Stimulated activated CD4-positive, alpha-beta T cell treated with anti-CD3 and anti-CD28 coated beads, Interleukin-4, amount 100 ng/mL, for 24 hours (primary cell): ENCODE results near the gene MESP2.

Experiments used
- DNase-seq: peaks from one replicate; pipeline ENCODE4 v3.0.0-alpha.2; 2020

MESP2 gene

DNA sequence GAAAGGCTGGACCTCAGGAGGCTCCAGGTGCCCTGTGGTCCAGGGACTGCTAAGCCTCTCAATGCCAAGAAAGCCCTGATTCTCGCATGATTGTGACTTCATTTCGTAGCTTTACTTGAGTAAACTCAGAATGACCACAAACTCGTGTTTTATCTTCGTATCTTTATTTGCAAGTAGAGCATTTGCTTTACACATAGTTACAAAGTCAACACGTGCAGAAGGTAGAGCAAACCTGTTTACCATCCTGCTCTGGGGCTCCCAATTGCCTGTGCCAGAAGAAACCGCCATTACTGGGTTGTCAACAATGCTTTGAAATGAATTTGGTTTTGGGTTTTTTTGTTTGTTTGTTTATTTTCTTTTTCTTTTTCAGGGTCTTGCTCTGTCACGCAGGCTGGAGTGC is 19.2 kb upstream of the MESP2 start:
- no peak for DNase-seq

DNA sequence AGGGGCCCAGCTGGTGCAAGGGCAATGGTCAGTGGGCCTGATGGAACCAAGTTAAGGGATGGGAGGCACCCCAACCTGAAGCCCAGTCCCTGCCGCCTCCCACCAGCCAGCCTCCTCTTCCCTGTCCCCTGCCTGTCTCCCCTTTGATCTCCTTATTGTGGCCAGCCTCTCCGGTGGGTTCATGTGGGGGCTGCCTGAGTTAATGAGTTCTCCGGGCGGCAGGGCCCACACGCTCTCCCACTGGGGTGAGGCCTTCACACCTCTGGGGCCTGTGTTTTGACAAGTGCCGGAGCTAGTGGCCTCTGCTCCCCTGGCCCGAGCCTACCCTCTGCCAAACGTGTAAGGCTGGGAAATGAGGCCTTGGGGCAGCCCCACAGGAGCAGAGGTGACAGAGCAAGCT is 17.8 kb upstream of the MESP2 start:
- DNase-seq: no peak

DNA sequence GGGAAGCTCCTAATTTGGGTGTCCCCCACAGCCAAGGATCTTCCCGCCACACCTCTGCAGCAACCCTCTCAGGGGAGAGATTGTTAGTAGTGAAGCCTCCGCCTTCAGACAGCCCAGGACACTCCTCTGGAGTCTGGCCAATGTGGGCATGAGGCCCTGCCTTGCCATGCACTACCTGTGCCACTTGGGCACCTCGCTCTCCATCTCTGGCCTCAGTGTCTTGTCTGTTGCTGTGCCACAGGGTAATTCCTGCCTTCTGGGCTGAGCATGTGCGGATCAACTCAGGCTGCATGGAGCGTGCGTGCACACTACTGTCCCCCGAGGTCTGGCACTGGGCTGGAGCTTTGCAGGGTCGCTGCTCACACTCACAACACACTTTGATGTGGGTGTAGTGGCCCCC is 17.2 kb upstream of the MESP2 start:
- no peak for DNase-seq

DNA sequence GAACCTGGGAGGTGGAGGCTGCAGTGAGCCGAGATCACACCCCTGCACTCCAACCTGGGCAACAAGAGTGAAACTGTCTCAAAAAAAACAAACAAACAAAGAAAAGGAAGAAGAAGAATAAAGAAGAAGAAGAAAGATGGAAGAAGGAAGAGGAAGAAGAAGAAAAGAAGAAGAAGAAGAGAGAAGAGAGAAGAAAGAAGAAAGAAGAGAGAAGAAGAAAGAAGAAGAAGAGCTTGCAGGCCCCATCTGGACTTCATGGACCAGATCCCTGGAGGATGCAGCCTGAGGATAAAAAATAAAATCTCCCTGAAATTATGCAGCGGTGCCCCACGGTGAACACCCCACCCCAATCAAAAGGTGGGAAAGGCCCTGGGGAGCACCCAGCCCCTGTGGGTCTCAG is 16.3 kb upstream of the MESP2 start:
- DNase-seq: no peak

DNA sequence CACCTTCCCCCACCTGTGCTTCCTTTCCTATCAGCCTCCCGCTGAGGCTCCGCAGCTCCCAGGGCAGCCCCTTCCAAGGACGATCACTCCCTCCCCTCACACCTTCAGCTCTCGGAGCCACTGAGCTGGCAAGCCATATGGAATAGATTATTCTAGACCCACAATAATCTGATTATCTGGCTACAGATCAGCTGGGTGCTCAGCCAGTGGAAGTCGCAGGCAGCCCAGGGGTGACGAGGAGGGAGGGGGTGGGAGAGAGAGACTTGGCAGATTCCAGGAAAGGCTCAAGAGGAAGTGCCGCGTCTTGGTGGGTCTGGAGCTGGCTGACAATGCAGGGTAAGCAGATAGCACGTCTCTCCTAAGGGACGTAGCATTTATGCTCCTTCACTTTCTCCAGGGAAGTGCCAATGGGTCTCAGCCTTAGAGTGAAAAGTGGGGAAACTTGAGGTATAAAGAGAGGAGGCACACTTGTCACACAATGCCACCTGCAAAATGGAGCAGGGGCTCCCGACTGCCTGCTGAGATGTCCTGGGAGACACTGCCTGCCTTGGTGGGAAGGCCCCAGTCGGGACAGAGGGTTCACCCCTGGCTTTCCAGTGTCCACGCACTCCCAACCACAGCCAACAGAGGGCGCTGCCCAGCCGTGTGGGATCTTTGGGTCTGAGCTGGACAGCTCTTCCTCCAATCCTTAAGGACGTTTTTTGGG is 15.7 kb upstream of the MESP2 start:
- peak; percentile 69 for DNase-seq

DNA sequence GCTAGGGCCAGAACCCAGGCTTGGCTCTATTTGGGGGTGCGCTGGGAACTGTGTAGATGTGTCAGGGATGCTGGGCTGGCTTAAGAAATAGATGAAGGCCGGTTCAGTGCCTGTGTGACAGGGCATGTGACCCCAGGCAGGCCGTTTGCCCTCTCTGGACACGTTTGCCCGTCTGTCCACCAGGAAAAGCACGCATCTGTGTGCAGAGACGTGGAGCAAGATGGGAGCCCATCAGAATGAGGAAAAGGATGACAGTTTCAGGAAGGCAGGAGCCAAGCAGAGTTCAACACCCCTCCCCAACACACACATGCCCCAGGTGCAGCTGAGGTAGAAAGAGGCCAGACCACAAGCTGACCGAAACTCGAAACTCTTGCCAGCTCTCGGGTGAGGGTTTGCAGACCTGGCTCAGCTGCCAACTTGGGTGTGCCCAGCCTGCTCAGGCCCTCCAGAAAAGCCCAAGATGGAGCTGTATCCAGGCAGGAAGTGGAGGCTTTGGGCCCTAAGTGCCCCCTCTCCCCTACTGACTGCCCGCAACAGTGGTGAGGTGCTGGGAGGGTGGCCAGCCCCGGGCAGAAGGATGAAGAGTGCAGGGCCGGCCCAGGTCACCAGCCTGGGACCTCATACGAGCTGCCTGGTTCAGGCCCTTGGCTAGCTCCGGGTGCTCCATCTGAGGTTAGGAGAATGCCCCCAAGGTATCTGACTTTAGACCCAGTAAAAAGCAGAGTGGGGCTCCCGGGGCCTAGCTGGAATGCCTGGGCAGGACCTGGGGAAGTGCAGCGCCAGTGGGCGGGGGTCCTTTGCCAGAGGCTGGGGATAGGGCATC is 14.9 kb upstream of the MESP2 start:
- no peak for DNase-seq

DNA sequence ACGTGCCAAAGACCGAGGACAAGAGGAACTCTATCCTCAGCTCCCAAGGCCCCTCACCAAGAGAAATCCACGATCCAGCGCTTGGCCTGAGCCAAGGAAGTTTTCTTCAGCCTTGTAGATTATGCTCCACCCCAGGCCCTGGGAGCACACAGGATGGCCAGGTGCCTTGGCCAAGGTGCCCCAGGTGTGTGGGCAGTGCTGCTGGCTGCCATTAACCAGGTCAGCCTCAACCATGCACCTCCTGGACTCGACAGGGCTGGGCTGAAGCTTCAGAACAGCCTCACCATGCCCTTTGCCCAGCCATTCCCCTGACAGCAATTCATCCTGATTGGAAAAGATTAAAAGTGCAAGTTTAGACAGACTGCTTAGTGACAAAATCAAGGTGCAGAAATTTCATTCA is 14.2 kb upstream of the MESP2 start:
- DNase-seq: no peak

DNA sequence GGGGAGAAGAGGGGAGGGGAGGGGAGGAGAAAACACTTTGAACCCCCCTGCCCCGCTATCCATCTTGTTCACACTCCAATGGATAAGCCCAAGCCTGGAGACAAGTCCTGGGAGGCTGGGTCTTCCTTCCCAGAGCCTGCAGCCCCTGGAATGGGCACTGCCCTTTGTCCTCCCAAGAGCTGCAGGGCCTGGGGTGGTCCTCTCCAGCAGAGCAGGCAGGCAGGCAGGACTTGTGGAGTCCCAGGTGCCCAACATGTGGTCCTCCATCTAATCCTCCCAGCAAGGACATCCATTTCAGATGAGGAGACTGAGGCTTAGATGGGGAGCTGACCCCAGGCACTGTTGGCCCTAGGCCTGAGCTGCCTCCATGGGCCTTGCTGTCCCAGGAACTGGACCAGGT is 10.4 kb upstream of the MESP2 start:
- DNase-seq: no peak

DNA sequence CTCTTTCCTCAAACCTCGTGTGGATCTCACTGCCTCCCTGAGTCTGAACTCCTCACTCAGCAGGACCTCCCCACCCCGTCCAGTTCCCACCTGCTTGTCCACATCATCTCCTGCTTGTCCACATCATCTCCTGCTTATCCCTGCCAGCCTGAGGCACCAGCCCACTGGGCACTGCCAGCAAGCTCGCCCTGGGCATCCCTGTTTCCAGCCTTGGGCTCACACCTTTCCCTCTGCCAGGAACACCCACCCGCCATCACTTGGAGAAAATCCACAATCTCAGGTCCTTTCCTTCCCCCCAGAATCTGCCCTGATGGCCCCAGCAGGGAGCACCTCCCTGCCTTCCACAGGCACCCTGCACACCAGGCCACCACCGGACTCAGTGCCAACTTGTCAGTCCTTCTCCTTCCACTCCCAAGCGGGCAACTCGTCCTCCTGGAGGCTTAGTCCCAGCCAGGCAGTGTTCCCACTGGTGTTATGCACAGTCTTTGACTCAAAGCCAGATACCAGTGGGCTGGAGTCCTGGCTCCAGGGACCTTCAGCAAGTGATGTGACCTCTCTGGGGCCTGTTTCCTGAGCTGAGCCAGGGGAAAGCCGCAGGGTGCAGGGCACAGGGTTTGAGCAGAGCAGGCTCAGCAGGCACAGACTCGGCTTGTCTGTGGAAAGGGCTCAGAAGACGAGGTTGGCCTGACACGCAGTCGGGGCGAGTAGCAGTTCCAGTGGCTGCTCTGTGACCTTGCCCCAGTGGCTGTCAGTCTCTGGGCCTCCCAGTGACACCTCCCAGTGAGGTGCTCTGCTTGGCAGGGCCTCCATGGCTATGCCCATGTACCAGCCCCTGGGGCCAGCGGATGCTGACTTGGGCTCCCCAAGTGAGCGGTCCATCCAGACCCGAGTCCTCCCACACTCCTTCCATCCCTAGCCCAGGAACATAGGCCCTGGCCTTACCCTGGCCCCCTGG is 9.5 kb upstream of the MESP2 start:
- no peak for DNase-seq

DNA sequence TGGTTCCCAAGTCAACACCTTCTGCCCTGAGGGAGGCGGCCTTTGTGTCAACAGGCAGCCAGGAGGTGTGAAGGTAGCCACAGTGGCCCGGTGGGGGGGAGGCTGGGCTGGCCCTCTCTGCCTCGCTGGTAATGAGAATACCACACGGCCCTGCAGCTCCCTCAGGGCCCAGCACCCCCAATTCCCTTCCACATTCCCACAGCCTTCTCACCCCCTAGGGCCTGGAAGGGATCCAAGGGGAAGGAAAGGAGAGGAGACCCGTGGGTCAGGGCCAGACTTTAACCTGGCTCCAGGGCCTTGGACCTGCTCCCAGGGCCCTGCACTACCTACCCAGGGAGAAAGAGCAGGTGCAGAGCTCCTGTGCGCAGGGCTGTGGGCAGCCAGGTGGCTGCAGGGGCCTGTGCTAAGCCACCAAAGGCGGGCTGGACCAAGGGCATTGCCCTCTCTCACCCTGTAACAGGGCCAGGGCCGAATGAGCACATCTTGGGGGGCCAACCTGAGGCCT is 8.7 kb upstream of the MESP2 start:
- DNase-seq: no peak

DNA sequence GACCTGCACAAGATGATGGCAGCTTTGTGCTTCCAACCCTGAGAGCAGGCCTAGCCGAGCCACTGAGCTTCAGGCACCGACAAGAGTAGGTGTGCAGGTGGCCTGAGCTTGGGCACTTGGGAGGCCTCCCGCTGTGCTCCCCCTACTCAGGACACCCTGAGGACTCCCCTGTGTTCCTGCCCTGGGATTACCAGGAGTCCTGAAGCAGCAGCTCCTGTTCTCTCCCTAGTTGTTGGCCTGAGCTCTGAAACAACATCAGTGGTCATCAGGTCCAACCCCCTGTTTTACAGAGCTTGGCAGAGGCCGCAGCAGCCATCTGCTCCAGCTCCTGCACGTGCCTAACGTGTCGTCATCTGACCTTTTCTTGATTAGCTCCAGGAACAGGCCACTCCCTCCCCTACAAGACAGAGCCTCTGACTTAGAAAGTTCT is 8.0 kb upstream of the MESP2 start:
- DNase-seq: no peak

DNA sequence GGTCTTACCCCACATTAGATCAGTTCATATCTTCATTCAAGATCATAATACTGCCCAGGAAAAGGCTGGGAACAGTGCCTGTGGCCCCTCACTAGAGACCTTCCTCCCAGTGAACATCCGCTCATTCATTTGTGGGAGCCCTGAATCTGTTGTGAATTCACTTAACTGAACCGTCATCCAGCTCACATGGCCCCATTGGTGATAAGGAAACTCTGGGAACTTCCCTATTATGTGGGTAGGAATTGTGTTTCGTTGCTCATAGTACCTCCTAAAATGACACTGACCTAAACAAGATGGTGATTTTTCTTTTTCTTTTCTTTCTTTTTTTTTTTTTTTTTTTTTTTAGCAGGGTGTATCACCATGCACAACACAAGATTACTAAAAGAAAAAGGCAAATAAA is 6.8 kb upstream of the MESP2 start:
- DNase-seq: no peak

DNA sequence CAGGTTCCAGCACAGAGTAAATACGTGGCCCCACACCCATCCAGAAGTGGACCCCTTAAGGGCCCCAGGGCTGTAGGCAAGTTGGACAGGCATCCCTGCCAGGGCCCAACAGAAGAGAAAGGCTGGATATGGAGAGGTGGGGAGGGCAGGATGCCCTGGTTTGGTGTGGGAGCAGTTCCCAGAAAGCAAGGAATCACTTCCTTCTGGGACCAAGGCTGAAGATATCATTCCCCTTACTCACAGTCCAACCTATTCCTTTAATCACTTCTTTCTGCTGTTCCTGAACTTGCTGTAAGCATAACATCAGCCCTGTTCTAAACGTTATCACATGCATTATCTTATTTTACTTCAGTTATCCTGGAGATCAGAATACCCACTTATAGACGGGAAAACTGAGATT is 6.1 kb upstream of the MESP2 start:
- DNase-seq: no peak

DNA sequence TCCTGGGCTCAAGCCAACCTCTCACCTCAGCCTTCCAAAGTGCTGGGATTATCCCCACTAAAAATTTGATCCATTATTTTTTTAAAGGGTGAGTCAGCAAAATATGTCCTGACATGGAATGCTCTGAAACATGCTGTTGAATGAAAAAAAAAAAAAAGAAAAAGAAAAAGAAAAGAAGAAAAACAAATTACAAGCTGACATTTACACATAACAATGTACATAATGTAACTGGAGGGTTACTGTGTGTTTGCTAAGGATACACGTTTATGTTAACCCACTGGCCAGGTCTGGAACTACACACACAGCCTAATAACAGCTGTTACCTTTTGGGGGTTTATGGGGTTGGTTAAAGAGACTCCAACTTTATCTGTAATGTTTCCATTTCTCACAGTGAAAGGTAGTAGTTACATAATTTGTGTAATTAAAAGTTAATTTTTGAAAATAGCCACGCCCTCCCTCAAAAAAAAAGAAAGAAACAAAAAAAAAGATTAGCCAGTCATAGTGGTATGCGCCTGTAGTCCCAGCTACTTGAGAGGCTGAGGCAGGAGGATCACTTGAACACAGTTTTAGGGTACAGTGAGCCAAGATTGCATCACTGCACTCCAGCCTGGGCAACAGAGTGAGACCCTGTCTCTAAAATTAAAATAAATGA is 3.1 kb upstream of the MESP2 start:
- no peak for DNase-seq

DNA sequence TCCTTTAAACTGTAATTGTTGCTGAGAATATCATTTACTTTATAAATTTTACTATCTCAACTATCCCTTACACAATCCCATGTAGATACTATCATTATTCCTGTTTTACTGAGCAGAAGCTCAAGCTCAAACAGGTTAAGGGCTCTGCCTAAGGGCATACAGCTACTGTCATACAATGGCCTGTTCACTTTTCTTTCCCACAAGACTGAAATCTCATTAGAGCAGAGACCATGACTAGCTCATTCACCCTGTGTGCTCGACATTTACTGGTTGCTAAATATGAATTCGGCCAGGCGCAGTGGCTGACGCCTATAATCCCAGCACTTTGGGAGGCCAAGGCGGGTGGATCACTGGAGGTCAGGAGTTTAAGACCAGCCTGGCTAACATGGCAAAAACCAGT is 1.6 kb upstream of the MESP2 start:
- no peak for DNase-seq

DNA sequence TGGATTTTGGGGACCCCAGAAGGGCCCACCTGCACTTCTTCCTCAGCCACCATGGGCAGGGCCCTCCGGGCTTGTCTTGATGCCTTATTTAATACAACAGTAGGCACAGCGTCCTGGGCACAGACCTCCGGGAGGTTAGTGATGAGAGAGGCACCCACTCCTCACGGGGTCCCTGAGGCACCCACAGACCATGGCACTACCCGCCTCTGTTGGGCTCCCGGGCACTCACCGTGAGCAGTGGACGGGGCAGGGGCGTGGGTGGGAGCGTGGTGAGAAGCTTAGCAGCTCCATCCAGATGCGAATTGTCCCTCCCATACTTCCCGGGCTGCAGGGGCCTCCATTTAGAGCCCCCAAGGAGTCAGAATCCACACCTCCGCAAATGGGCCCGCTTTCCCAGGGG is 317 bp upstream of the MESP2 start:
- no peak for DNase-seq

DNA sequence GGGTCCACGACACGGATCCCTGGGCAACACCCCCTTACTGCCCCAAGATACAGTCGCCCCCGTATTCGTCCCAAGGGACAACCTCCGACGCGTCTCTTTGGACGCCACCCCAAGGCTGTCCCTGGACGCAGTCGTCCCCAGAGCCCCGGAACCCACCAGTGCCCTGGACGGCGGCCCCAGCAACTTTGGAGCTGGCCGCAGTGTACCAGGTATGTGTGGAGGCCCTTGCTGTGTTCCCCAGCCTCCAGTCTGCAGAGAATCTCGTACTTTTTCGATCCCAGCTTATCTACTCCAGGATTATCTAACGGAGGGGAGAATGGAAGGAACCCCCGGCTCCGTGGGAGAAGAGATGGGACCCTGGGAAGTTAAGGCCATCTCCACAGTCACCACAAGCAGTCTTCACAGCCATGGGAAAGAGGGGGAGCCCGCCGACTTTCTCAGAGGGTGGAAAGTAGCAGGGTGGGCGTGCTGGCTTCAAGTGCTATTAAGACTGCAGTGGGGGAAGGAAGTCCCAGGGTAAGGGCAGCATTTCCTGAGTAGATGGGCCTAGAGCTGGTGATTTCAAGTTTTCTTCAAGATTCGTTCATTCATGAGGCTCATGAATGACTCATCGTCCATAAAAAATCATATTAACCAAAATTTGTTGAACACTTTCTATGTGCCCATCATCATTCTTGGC is 1.1 kb downstream of the MESP2 start:
- DNase-seq: no peak

DNA sequence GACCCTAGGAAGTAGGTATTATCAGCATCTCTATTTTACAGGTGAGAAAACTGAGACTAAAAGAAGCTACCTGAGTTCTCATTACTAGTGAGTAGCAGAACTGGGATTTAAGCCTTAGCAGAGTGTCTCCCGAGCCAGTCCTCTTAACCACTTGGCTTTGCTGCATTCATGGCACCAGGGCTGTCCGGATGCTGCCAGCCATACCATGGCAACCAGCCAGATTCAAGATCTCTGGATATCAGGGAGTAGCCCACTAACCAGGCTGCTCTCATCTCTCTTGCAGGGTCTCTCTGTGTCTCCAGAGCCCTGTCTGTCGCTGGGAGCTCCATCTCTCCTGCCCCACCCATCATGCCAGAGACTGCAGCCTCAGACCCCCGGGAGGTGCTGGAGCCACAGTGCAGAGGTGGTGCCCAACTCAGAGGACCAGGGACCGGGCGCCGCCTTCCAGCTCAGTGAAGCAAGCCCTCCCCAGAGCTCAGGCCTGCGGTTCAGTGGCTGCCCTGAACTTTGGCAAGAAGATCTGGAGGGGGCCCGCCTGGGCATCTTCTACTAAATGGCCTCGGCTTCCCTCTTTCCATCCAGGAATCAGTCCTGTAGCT is 1.7 kb downstream of the MESP2 start:
- DNase-seq: no peak

DNA sequence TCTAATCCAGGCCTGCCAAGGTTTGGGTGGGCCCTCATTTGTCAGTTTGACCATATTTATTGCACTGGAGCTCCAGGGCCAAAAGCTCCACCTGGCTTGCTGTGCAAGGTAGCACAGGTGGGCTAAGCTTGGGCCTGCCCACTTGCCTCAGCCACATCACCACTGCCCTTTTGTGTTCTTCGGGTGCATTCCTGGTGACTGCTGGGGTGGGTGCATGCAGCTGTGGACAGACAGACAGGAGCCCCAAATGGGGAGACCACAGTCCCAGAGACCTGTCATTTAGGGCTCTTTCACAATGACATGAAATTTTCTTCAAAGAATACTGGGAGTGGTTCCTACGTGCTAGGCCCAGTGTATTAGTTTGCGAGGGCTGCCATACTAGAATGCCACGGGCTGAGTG is 2.7 kb downstream of the MESP2 start:
- DNase-seq: no peak

DNA sequence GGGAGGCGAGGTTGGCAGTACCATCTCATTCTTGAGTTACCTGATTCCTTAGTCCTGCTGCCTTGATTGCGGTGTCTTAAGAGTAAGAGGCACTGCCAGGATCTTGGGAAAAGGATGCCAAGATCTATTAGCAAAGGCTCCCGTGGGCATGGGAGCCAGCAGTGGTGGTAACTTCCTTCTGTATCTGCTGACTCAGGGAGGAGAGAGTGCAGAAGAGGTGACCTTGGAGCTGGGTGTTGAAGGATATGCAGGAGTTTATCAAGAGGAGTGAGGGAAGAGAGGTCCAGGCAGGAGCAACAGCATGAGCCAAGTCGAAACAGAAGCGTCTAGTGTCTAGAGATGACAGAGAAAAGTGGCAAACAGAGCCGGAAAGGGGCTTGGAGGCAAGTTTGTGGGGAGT is 4.5 kb downstream of the MESP2 start:
- DNase-seq: no peak

DNA sequence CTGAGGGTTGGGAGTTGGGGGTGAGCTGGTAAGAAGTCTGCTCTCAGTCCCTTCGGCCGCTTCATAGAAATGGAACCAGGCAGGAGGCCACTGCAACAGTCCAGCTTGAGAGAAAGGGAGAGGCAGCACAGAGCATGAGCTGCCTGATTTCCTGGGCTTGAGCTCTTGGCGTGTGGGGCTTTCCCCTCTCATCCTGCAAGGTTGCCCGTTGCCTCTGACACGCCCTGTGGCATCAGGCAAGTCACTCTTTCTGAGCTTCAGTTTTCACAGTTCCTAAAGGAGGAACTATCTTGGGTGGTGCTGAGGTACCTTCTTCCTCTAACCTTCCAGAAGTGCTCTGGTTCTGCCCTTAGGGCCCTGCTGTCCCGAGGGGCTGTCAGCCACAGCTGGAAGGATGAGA is 4.9 kb downstream of the MESP2 start:
- DNase-seq: no peak
